Psoas muscle (tissue), 8 donors: ENCODE results near the gene SERPINI2. TPM values are rescaled to one million over a fixed set of nuclear protein-coding genes. Genes with fewer than 3 reads are reported as not detected.

Experiments
- ATAC-seq, 4 donors: fragments of 200-7000 bp; cut with Tn5 transposase; one replicate each; pipeline ENCODE4 v1.9.1; 2020; ENCODE audit warnings: moderate library complexity in 3 of 4, mild to moderate bottlenecking in 2 of 4
- DNase-seq, 2 donors: peaks; one replicate each; pipeline ENCODE4 v3.0.0-alpha.2; 2020
- H3K27ac ChIP-seq: fragments of 200-600 bp; one replicate; pipeline ENCODE4 v1.8.0; 2022
- H3K27me3 ChIP-seq, 3 donors: fragments of 200-600 bp in 1 of 3; one replicate each; pipeline versions ENCODE4 v1.6.1 to v1.8.0; 2013 to 2022; ENCODE audit warnings: low read length in 2 of 3, mild to moderate bottlenecking in 2 of 3, moderate library complexity in 1 of 3; ENCODE audit not compliant: insufficient read depth in 3 of 3
- H3K36me3 ChIP-seq, 2 donors: fragments of 200-600 bp in 1 of 2; one replicate each; pipeline versions ENCODE4 v1.6.1 to v1.8.0; 2013 to 2022; ENCODE audit warnings: low read depth in 1 of 2, mild to moderate bottlenecking in 1 of 2, moderate library complexity in 1 of 2; ENCODE audit not compliant: insufficient read depth in 1 of 2
- H3K4me1 ChIP-seq: fragments of 200-600 bp; one replicate; pipeline ENCODE4 v1.8.0; 2022
- H3K4me3 ChIP-seq: fragments of 200-600 bp; one replicate; pipeline ENCODE4 v1.8.0; 2022; ENCODE audit warnings: mild to moderate bottlenecking
- H3K9me3 ChIP-seq: fragments of 200-600 bp; one replicate; pipeline ENCODE4 v1.8.0; 2022
- CTCF ChIP-seq: fragments of 200-600 bp; IDR thresholded peaks from one replicate; pipeline ENCODE4 v1.8.0; 2022; ENCODE audit warnings: antibody characterized with exemption
- WGBS, 3 donors: extraction: QIAGEN DNeasy Blood & Tissue Kit; methylation state at CpG; one replicate each; pipeline versions ENCODE4 v1.1.6 to v1.1.7; 2013; 5-methylcytosine and 5-hydroxymethylcytosine counted together
- intact Hi-C, 2 donors: fragments of 100-400 bp; cut with DNase I; formaldehyde crosslinking; loops; one replicate each; pipeline versions ENCODE4 v1.11.0 to v1.14.2; 2022
- polyA plus RNA-seq, 3 donors: library from polyadenylated mRNA; stranded (reverse); fragments of 200-250 nt; gene quantifications; one replicate each; pipeline ENCODE4 v1.2.3, GENCODE V29; 2013
- total RNA-seq, 4 donors: library from RNA; stranded (reverse); fragmentation: NEBNext Ultra II Directional in 2 of 4; extraction: Animal tissue kit (Norgen Biotek cat#: 25700) in 2 of 4; gene quantifications; one replicate each; pipeline versions ENCODE4 v1.2.1 to v1.2.4, GENCODE V29; 2021 to 2023
- donor health status: healthy with polysubstance abuse.
- donor health status: DM: no; HTN: no; CAD: no; lungs with moderate emphysema.
- donor health status: Bipolar disorder and iron deficiency.
- donor health status: healthy.
- donor health status: DM: yes; HTN: yes; CAD: no.
- donor health status: DM: no; HTN: no; CAD: no.
- donor health status: DM: no; HTN: no; CAD: no.
- donor health status: DM: yes; HTN: yes; CAD: no.

Gene SERPINI2
- total and polyA plus RNA-seq, 7 donors = 0.04 to 0.32 (median 0.10) TPM; not detected in 4

GRCh38 chr3:167453815-167454214, 20.0 kb downstream of the SERPINI2 start:
- ATAC-seq (no peak), DNase-seq (no peak)
- no peaks in the 10 kb centered on the region for H3K4me1 ChIP-seq
- no peaks in the 10 kb centered on the region for H3K27me3 ChIP-seq
- WGBS, 3 donors = 81 to 83% (median 83%) methylated on average over 2 of the region's 2 CpGs
- H3K27ac ChIP-seq = no peak overlapping the region
- no peak overlapping the region for H3K4me3 ChIP-seq
- no peaks in the 10 kb centered on the region for H3K36me3 ChIP-seq
- intact Hi-C loops = no loop called here
- no peaks in the 10 kb centered on the region for H3K9me3 ChIP-seq
- TF ChIP-seq CTCF = no peak

DNA sequence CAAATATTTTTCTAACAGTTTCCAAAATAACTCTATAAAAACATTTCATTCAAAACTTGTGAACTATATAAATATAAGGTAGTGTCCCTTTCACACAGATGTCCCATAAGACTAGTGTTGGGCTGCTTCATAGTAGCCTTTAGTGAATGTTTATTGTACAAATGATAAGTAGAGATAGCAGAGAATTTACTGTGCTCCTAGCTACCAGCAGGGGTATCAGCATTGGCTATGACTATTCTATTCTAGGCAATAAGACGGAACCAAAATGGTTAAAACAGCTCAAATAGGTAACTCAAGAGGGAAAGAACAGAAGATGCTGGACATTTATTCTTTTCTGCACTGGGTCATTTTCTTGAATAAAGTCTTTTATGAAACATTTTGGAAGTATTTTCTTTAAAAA, 22.6 kb downstream of the SERPINI2 start:
- Histone ChIP-seq H3K4me3 (no peak overlapping the region), H3K9me3 (no peaks in the 10 kb centered on the region), H3K4me1 (no peaks in the 10 kb centered on the region), H3K27ac (no peak overlapping the region), H3K27me3 (no peaks in the 10 kb centered on the region), H3K36me3 (no peaks in the 10 kb centered on the region)
- ATAC-seq (no peak), DNase-seq (no peak)
- TF ChIP-seq CTCF = no peak
- 0 to 43% (median 0%) methylated on average over 1 of the region's 1 CpG for WGBS, 3 donors
- intact Hi-C loops = no loop called here

- H3K4me3 ChIP-seq = no peak overlapping the region
- H3K36me3 ChIP-seq = no peaks in the 10 kb centered on the region
- no peak for ATAC-seq
- H3K27me3 ChIP-seq = no peaks in the 10 kb centered on the region
- intact Hi-C loops = no loop called here
- TF ChIP-seq CTCF = no peak
- H3K4me1 ChIP-seq = no peaks in the 10 kb centered on the region
- 48 to 78% (median 57%) methylated on average over 2 of the region's 2 CpGs for WGBS, 3 donors
- H3K27ac ChIP-seq = no peak overlapping the region
- no peaks in the 10 kb centered on the region for H3K9me3 ChIP-seq
- DNase-seq = no peak
These were observed 23.2 kb downstream of the SERPINI2 start for GRCh38 chr3:167450675-167451074.

DNA sequence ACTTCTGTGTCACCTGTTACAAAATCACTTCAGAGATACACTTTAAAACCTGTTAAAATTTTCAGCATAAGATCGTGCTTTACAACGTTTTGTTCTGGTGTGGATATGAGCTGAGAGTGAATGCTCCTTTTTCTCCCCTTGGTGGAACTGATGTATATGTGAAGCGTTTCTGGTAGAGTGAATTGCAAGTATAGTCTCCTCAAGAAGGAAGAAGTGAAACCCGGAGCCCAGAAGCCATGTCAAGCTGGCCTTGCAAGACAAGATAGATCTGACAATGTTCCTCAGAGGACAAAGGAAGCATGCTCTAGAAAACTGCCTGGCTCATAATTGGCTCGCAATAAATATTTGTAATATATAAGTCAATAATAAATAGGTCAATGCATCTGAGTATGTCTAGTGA, 23.6 kb downstream of the SERPINI2 start:
- 82 to 87% (median 86%) methylated on average over 5 of the region's 5 CpGs for WGBS, 3 donors
- H3K27me3 ChIP-seq = no peaks in the 10 kb centered on the region
- intact Hi-C loops = no loop called here
- H3K36me3 ChIP-seq = no peaks in the 10 kb centered on the region
- H3K4me1 ChIP-seq = no peaks in the 10 kb centered on the region
- H3K27ac ChIP-seq = no peak overlapping the region
- ATAC-seq (no peak), DNase-seq (no peak)
- no peak for TF ChIP-seq CTCF
- H3K9me3 ChIP-seq = no peaks in the 10 kb centered on the region
- H3K4me3 ChIP-seq = no peak overlapping the region

- H3K4me3 ChIP-seq = no peak overlapping the region
- no peak overlapping the region for H3K27ac ChIP-seq
- intact Hi-C loops = no loop called here
- DNase-seq (no peak), ATAC-seq (no peak)
- no peaks in the 10 kb centered on the region for H3K36me3 ChIP-seq
- no peak for TF ChIP-seq CTCF
- no peaks in the 10 kb centered on the region for H3K9me3 ChIP-seq
- no peaks in the 10 kb centered on the region for H3K27me3 ChIP-seq
- no peaks in the 10 kb centered on the region for H3K4me1 ChIP-seq
These were observed 28.4 kb downstream of the SERPINI2 start for GRCh38 chr3:167445491-167445890.
